Right renal cortex interstitium (tissue), 3 donors: ENCODE data around the gene PRXL2B. TPM values are rescaled to one million over a fixed set of nuclear protein-coding genes. Genes with fewer than 3 reads are reported as not detected.
"Not testable (repeated sequence)": the region's sequence is repeated elsewhere in the genome, so short reads cannot be mapped to it uniquely, and the experiment has no call there.

Experiments used
- DNase-seq, 3 donors: peaks; one replicate each; pipeline ENCODE4 v3.0.0-alpha.2; 2013; ENCODE audit warnings: low read depth in 3 of 3, low spot score in 2 of 3
- polyA plus RNA-seq, 3 donors: library from polyadenylated mRNA; unstranded; fragments of 120-200 nt; gene quantifications; one replicate each; pipeline ENCODE4 v1.2.1, GENCODE V29; 2013; ENCODE audit not compliant: insufficient read length in 3 of 3

Gene PRXL2B
- polyA plus RNA-seq, 3 donors, result 33.1 to 41.6 (median 39.1) TPM

DNA sequence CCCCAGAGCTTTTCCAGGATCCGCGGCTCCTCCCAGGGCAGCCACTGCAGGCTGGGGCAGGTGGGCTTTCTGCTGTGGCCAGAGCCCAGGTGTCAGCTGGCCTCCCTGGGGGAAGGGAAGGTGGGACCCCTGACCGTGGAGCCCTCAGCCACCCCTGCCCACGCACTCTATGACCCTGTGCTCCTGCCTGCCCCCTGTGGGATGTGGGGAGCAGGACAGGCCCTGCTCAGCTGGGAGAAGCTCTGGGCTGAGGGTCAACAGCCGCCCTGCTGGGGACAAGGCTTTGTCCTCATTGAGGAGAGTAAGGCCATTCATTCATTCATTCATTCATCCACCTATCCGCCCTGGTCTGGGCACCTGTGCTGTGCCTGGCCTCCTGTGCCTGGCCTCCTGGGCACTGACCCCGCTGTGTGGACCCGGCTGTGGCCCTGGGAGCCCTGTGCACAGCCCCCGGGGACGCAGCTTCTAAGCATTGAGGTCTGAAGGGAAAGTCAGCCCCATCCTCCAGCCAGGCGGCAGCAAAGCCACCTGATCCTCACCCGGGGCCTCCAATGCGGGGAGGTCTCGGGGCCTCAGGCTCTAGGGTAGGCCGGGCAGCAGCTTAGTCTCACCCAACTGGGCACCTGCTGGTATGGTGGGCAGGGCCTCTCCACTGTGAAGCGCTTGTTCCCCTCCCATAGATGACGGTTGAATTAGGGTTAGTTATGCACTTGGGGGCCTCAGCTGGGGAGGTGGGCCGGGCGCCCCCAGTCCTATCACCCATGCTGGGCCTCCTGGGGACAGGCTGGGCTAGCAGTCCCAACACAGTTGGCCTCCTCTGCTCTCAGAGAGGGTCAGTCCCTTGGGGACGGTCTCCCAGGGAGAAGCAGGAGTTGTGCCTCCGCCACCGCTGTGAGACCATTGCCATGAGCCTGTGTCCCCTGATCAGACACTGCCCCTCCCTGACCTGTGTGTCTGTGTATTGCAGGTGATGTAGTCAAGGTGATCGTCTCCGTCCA is 24.4 kb upstream of the PRXL2B start:
- no peak for DNase-seq

GRCh38 chr1:2563205-2563604 is 23.4 kb upstream of the PRXL2B start:
- no peak for DNase-seq

GRCh38 chr1:2564006-2564814 is 22.4 kb upstream of the PRXL2B start:
- DNase-seq, result no peak

GRCh38 chr1:2564815-2565374 is 21.7 kb upstream of the PRXL2B start:
- no peak for DNase-seq

GRCh38 chr1:2566101-2567045 is 20.2 kb upstream of the PRXL2B start:
- no peak for DNase-seq

DNA sequence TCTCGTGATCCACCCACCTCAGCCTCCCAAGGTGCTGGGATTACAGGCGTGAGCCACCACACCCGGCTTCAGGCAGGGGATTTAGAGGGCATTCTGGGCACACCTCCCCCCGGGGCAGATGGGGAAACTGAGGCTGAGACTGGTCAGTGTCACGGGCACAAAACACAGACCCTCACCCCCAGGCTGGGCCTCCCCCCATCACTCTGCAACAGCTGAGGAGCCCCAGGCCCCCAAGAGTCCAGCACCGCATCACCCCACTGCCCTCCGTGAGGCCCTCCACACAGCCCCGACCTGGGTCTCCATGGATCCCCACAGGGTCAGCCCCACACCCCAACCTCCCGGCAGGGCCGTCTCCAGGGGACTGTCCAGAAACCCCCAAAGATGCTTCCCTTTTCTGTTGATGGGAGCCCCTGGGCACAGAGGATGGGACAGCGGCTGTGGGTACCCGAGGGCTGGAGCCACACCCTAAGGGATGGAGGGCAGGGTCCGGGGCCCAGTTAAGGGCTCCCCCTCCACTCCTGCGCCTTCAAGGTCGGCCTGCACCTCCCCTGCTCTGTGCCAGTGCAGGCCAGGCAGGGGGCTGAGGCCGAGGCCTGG is 19.4 kb upstream of the PRXL2B start:
- no peak for DNase-seq

- DNase-seq, result not testable (repeated sequence)
Observed at GRCh38 chr1:2568187-2568816, 18.3 kb upstream of the PRXL2B start.

GRCh38 chr1:2569060-2569459 is 17.5 kb upstream of the PRXL2B start:
- DNase-seq, result no peak

DNA sequence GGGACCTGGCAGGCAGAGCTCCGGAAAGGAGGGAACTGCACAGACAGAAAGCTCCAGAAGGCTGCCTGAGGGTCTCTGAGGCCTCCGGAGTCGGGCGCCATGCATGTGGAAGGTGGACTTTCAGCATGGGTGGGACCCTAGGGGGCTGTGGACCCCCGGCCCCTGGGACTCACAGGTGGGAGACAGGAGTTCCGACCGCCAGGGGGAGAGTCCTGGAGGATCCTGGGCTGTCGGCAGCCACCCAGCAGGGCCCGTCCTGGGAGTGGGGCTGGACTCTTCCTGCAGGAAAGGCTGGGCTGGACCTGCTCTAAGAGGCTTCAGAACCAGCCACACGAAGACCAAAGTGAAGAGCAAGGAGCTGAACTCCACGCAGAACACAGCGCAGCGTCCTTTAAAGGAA is 16.9 kb upstream of the PRXL2B start:
- DNase-seq, result not testable (repeated sequence)

- DNase-seq, result no peak
Observed at GRCh38 chr1:2570332-2570731, 16.2 kb upstream of the PRXL2B start.

DNA sequence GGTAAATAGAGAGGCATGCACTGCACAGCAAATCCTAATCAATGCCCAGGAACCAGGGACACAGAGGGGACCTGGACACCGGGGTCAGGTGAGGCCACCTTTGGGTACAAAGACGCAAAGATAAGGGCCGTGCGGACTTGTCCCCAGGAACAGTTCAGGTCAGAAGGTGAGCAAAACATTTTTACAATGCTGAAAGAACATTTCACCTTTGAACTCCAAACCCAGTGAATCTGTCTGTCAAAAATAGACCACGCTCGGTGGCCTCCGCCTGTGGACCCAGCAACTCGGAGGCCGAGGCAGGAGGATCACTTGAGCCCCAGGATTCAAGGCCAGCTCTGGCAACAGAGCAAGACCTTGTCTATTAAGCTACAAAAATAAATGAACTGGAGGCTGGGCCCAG is 15.2 kb upstream of the PRXL2B start:
- no peak for DNase-seq

DNA sequence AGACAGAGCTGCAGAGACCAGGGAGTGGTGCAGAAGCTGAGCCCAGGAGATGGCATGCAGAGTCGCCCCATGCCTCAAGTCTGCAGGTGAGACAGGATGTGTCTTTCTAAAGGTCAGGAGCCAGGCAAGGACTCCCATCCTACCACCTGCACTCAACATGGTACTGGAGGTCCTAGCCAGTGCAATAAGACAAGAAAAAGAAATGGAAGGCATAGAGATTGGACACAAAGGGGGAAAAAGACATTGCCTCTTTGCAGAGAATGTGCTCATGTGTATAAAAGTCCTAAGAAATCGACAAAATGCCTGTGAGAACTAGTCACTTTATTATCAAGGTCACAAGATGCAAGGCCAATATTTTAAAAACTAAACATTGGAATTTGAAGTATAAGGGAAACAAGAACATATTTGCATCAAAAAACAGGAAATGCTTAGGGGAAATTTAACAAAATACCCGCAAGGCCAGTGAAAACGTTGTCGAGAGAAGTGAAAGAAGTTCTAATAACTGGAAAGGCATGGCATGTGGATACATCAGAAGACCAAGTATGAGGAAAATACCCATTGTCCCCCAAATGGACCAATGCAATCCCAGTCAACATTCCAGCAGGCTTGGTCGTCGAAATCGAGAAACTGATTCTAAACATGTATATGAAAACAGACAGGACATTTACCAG is 13.2 kb upstream of the PRXL2B start:
- DNase-seq, result no peak

DNA sequence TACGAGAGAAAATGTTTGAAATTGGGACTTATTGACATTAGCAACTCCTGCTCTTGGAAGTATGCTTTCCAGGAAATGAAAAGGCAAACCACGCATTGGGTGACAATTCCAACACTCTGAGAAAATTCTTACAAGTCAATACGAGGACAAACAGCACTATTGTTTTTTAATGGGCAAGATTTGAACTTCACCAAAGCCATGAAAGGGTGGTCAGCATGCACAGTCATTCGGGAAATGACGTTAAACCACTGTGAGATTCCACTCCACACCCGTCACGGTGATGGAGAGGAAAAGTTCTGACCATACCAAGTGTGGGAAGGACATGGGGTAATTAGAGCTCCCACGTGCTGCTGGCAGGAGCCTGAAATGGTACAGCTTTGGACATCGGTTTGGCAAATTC is 12.2 kb upstream of the PRXL2B start:
- DNase-seq, result no peak

GRCh38 chr1:2575801-2576663 is 10.5 kb upstream of the PRXL2B start:
- no peak for DNase-seq

- DNase-seq, result not testable (repeated sequence)
Observed at GRCh38 chr1:2577565-2578075, 9.0 kb upstream of the PRXL2B start.

DNA sequence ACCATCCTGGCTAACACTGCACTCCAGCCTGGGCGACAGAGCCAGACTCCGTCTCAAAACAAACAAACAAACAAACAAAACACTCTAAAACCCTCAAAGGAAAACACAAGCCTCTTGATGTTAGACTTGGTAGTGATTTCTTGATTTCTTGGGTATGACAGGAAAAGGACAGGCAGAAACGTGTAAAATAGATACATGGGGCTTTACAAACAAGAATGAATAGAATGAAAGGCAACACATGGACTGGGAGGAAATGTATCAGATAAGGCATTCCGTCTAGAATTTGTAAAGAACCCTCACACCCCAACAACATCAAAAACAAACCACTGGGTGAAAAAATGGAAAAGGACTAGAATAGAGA is 7.8 kb upstream of the PRXL2B start:
- DNase-seq, result no peak

DNA sequence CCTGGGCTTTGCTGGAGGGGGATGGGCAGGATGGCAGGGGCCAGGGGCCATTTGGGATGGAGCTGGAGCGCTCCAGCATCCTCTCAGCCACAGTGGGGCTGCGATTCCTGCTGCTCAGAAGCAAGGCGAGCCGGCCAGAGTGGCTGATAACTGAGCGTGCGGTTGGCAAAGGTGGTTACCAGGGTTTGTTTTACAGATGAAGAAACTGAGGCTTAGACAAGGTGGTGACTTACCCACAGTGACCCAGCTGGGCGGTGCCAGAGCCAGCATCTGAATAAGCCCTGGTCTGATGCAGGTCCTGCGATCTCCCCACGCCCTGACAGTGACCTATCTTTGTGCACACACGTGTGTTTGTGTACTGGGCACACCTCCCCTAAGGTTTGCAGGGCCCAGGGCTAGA is 5.9 kb upstream of the PRXL2B start:
- DNase-seq, result no peak

DNA sequence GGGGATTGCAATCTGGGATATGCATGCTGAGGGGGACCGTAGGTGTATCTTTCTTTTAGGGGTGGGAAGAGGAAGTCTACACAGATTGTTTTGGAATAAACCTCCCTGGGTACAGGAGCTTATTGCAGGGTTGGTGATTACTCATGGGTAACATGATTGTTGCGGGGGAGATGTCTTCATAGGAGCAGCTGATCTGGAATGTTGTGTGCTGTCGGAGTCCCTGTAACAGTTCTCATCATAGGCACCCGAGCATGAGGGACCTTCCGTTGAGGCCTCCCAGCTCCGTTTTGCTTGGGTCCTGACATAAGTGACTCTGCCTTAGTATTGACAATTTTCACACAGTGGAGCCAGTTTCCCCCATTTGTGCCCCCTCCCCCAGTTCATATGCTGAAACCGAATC is 4.2 kb upstream of the PRXL2B start:
- DNase-seq, result no peak
